Vagina (tissue), 2 donors: ENCODE data around the gene TMEM163.

Experiments used
- CTCF ChIP-seq, 3 experiments: fragments of 450-650 bp in 2 of 3; fragments of 200-600 bp in 1 of 3; sonication (generic) in 1 of 3; IDR thresholded peaks; one replicate each; pipeline ENCODE4 v1.5.1; 2017 to 2019; ENCODE audit warnings: antibody characterized with exemption in 3 of 3, mild to moderate bottlenecking in 2 of 3, moderate library complexity in 2 of 3
- POLR2A ChIP-seq, 2 donors: fragments of 450-650 bp; IDR thresholded peaks; one replicate each; pipeline ENCODE4 v1.6.1; 2017; ENCODE audit warnings: antibody characterized with exemption in 2 of 2, mild to moderate bottlenecking in 2 of 2, moderate library complexity in 2 of 2
- POLR2AphosphoS5 ChIP-seq, 2 donors: sonication (generic); formaldehyde crosslinking; IDR thresholded peaks; one replicate each; pipeline ENCODE4 v1.9.0; 2017; ENCODE audit warnings: antibody characterized with exemption in 2 of 2, mild to moderate bottlenecking in 2 of 2, low read depth in 1 of 2; ENCODE audit not compliant: insufficient read depth in 1 of 2

DNA sequence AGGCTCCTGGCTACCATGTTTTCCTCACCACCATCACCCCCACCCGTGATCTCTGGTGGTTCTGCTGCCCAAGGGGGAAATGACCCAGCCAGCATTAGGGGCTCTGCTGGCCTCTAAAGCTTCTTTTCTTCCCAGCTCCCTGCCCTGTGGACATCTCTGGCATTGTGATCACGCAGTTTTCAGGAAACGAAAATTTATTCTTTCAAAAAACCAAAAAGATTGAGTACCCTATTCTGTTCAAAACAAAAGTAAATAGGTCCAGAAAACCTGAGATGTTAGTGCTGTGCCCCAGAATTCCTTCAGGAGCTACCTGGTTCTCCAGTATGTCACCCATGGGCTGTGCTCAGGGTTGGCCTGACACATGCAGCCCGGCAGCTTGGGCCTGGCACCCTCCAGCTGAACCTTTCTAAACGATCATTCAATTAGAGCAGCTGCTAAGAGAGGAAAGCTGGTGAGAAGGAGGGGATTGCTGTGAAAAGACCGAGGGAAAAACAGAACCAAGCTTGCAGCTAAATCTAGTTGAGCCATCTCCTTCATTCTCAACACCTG is 307.4 kb downstream of the TMEM163 start:
- TF ChIP-seq POLR2A (IDR thresholded peaks at IDR 0.05) (no peak), CTCF (IDR thresholded peaks at IDR 0.05) (no peak), POLR2AphosphoS5 (IDR thresholded peaks at IDR 0.05; ENCODE audit: insufficient read depth in 1 of 2, low read depth in 1 of 2) (no peak)
